ENCODE measurements around the gene HECW1.

The HECW1 gene

DNA sequence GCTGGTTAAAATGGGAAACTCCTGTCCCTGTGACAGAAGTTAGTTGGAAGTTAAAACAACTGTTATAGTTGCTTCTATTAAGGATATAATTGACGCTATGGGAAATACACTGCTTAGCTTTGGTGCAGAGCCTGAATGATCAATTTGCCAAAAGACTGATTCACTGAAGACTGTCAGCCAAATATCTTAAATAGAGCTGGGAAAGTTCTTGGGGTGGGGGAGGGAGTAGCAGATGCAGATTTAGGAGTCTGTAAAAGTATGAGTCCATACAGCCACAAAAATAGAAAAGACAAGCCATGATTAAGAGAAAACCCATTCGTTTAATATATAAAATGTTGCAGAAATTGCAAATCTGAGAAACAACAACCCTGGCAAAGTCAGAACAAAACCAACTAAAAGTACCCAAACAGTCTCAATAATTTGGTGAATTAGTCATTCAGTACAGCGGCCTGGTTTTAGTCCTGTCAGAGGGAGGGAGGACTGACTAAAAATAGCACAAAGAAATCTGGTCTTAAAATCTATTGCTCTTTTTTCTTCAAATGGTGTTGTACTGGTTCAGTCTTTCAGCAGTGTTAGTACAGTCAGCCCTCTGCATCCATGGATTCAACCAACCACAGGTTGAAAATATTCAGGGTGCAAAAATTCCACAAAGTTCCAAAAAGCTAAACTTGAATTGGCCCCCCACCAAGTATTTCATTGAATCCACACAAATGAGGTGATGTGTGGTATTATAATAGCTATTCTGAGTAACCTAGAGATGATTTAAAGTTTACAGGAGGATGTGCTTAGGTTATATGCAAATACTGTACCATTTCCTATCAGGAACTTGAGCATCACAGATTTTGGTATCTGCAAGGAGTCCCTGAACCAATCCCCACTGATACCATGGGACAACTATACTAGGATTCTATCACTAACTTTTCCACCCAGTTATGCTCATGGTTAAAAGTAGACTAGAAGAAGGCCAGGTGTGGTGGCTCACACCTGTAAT, 500.4 kb downstream of the HECW1 start:
- Histone ChIP-seq H3K9me3 (ENCODE audit: control extremely low read depth in 1 of 5, control insufficient read depth in 4 of 5, insufficient read depth in 2 of 5, low read depth in 1 of 5, low read length in 4 of 5) (no peaks in the 10 kb centered on the region), H3K27me3 (replicated peaks in 2 of 5; ENCODE audit: control insufficient read depth in 4 of 5, insufficient read depth in 5 of 5, low read length in 4 of 5) (no peaks in the 10 kb centered on the region), H3K27ac (ENCODE audit: insufficient read depth in 1 of 2, low read depth in 1 of 2, low read length in 2 of 2, poor library complexity in 1 of 2, severe bottlenecking in 2 of 2) (no peak overlapping the region), H3K4me3 (ENCODE audit: control insufficient read depth in 1 of 7, extremely low read depth in 1 of 7, insufficient read depth in 4 of 7, low read depth in 2 of 7, low read length in 6 of 7) (no peak overlapping the region), H3K4me1 (ENCODE audit: control extremely low read depth in 1 of 4, control insufficient read depth in 4 of 4, insufficient read depth in 4 of 4, low read length in 3 of 4) (peaks cover 0 to 3% (median 2%) of the 10 kb centered on the region in 4 experiments), H3K36me3 (ENCODE audit: control insufficient read depth in 4 of 4, insufficient read depth in 4 of 4, low read length in 3 of 4) (peaks cover 14 to 30% (median 29%) of the 10 kb centered on the region in 4 experiments)
- POLR2A ChIA-PET: no interaction called here
- CTCF ChIA-PET: interaction anchor here (1.1 to 1.6 kb wide), 5 partner anchors 7 to 31 kb away, joined by 3 to 4 read pairs (median 4); no protein-coding TSS in a partner anchor
- DNase-seq: no peak
- WGBS (ENCODE audit: insufficient coverage): no CpG with 5 or more reads among the region's 3 CpGs

All from common myeloid progenitor, CD34-positive (primary cell).